SK-N-SH (cell line): Measurements from ENCODE around the gene ZFP57. TPM values are rescaled to one million over a fixed set of nuclear protein-coding genes. Genes with fewer than 3 reads are reported as not detected.

Experiments used
- CTCF ChIA-PET: fragments of 300-600, 350-600 bp; formaldehyde crosslinking; extraction: SDS; loops from one replicate; lab custom pipeline; 2021; lab: Yijun Ruan, JAX
- POLR2A ChIA-PET: fragments of 350-600 bp; sonication (Branson Sonifier 250); formaldehyde crosslinking; extraction: SDS; loops from one replicate; lab custom pipeline; 2020; ENCODE audit warnings: antibody characterized with exemption, inconsistent platforms; lab: Yijun Ruan, JAX
- DNase-seq: peaks from one replicate; pipeline ENCODE4 v3.0.0; 2012
- H2AFZ ChIP-seq: fragments of 200-600 bp; sonication (generic); 2 replicates; pipeline ENCODE4 v1.8.1; 2016; ENCODE audit warnings: antibody characterized with exemption, mild to moderate bottlenecking, low read depth
- H3F3A ChIP-seq: fragments of 200-600 bp; sonication (generic); replicated peaks from 2 replicates; pipeline ENCODE3; 2016; ENCODE audit warnings: antibody characterized with exemption, mild to moderate bottlenecking; ENCODE audit not compliant: insufficient read depth
- H3K27ac ChIP-seq, 2 experiments: fragments of 200-500 bp in 1 of 2; fragments of 200-600 bp in 1 of 2; sonication (Bioruptor generic) in 1 of 2; sonication (generic), shearing (Covaris generic) in 1 of 2; 2 replicates each; pipeline versions ENCODE4 v1.5.1 to v1.6.1; 2014 to 2016; ENCODE audit warnings: low read depth in 2 of 2, inconsistent platforms in 1 of 2, low read length in 1 of 2, mild to moderate bottlenecking in 1 of 2, mixed read lengths in 1 of 2
- H3K27me3 ChIP-seq: fragments of 200-600 bp; sonication (generic), shearing (Covaris generic); 2 replicates; pipeline ENCODE4 v1.6.1; 2016; ENCODE audit warnings: mixed run types; ENCODE audit not compliant: insufficient read depth
- H3K36me3 ChIP-seq, 2 experiments: fragments of 200-500 bp in 1 of 2; fragments of 200-600 bp in 1 of 2; sonication (Bioruptor generic) in 1 of 2; sonication (generic) in 1 of 2; replicated peaks in 1 of 2; 2 replicates each; pipeline versions ENCODE3 to v1.5.1; 2014 to 2016; ENCODE audit warnings: low read length in 1 of 2, mild to moderate bottlenecking in 1 of 2; ENCODE audit not compliant: insufficient read depth in 2 of 2, control insufficient read depth in 1 of 2
- H3K4me1 ChIP-seq, 2 experiments: fragments of 200-500 bp in 1 of 2; fragments of 200-600 bp in 1 of 2; sonication (Bioruptor generic) in 1 of 2; sonication (generic), shearing (Covaris generic) in 1 of 2; 2 replicates each; pipeline versions ENCODE4 v1.5.1 to v1.6.1; 2014 to 2016; ENCODE audit warnings: low read depth in 1 of 2, low read length in 1 of 2, mixed run types in 1 of 2; ENCODE audit not compliant: insufficient read depth in 2 of 2, control insufficient read depth in 1 of 2
- H3K4me2 ChIP-seq: fragments of 200-600 bp; sonication (generic), shearing (Covaris generic); 2 replicates; pipeline ENCODE4 v1.6.1; 2017; ENCODE audit warnings: mixed run types
- H3K4me3 ChIP-seq, 2 experiments: fragments of 200-500 bp in 1 of 2; fragments of 200-600 bp in 1 of 2; sonication (Bioruptor generic) in 1 of 2; sonication (generic), shearing (Covaris generic) in 1 of 2; 2 replicates each; pipeline versions ENCODE4 v1.5.1 to v1.8.1; 2014 to 2016; ENCODE audit warnings: low read depth in 2 of 2, inconsistent platforms in 1 of 2, low read length in 1 of 2, mild to moderate bottlenecking in 1 of 2, mixed read lengths in 1 of 2, moderate library complexity in 1 of 2
- H3K79me2 ChIP-seq: fragments of 200-600 bp; sonication (generic); 2 replicates; pipeline ENCODE4 v1.8.1; 2017; ENCODE audit warnings: mild to moderate bottlenecking; ENCODE audit not compliant: insufficient read depth
- H3K9ac ChIP-seq: fragments of 200-600 bp; sonication (generic); 2 replicates; pipeline ENCODE4 v1.6.1; 2017; ENCODE audit warnings: mixed run types
- H3K9me2 ChIP-seq: fragments of 200-600 bp; sonication (generic); 2 replicates; pipeline ENCODE4 v1.6.1; 2017; ENCODE audit warnings: mixed run types
- H3K9me3 ChIP-seq: fragments of 200-600 bp; sonication (generic); 2 replicates; pipeline ENCODE4 v1.6.1; 2017; ENCODE audit warnings: mixed run types, mild to moderate bottlenecking, moderate library complexity
- H4K20me1 ChIP-seq: fragments of 200-600 bp; sonication (generic); 2 replicates; pipeline ENCODE4 v1.6.1; 2017; ENCODE audit warnings: mild to moderate bottlenecking, mixed run types; ENCODE audit not compliant: insufficient read depth
- CTCF ChIP-seq: fragments of 200-600 bp; sonication (generic); IDR thresholded peaks from 2 replicates; pipeline ENCODE4 v1.6.1; 2017; ENCODE audit warnings: antibody characterized with exemption, mild to moderate bottlenecking, moderate library complexity
- EP300 ChIP-seq, 2 experiments: IDR thresholded peaks; 2 replicates each; pipeline versions ENCODE4 v1.4.0 to v1.6.1; 2012; ENCODE audit warnings: borderline replicate concordance in 1 of 2, low read depth in 1 of 2, low read length in 1 of 2
- FOSL2 ChIP-seq: IDR thresholded peaks from 2 replicates; pipeline ENCODE4 v1.4.0; 2012; ENCODE audit warnings: low read depth, mild to moderate bottlenecking, moderate library complexity, borderline replicate concordance
- FOXJ3 ChIP-seq: sonication (generic); formaldehyde crosslinking; IDR thresholded peaks from 2 replicates; pipeline ENCODE4 v1.5.1; 2020; ENCODE audit warnings: mild to moderate bottlenecking, missing genetic modification reagents
- FOXM1 ChIP-seq: IDR thresholded peaks from 2 replicates; pipeline ENCODE4 v1.4.0; 2012; ENCODE audit warnings: low read depth, mild to moderate bottlenecking
- GATA2 ChIP-seq: sonication (generic); formaldehyde crosslinking; IDR thresholded peaks from 2 replicates; pipeline ENCODE4 v1.5.0; 2020; ENCODE audit warnings: mild to moderate bottlenecking, missing genetic modification reagents
- JUND ChIP-seq: IDR thresholded peaks from 2 replicates; pipeline ENCODE4 v1.4.0; 2012
- PBX3 ChIP-seq: IDR thresholded peaks from 2 replicates; pipeline ENCODE4; 2012
- RCOR1 ChIP-seq: fragments of 150-350 bp; IDR thresholded peaks from 2 replicates; pipeline ENCODE4 v1.6.1; 2017; ENCODE audit warnings: antibody characterized with exemption, low read length
- SMC3 ChIP-seq: IDR thresholded peaks from 2 replicates; pipeline ENCODE4 v1.6.1; 2012; ENCODE audit warnings: low read depth, low read length, improper control_type of control experiment
- TCF12 ChIP-seq: IDR thresholded peaks from 2 replicates; pipeline ENCODE4 v1.4.0; 2012
- USF1 ChIP-seq: IDR thresholded peaks from 2 replicates; pipeline ENCODE4 v1.4.0; 2012; ENCODE audit warnings: low read depth, borderline replicate concordance
- USF2 ChIP-seq: fragments of 150-350 bp; IDR thresholded peaks from 2 replicates; pipeline ENCODE4 v1.6.1; 2017; ENCODE audit warnings: antibody characterized with exemption, low read length, low read depth, borderline replicate concordance
- ZBTB33 ChIP-seq: IDR thresholded peaks from 2 replicates; pipeline ENCODE4 v1.4.0; 2012; ENCODE audit warnings: low read depth, borderline replicate concordance
- WGBS: methylation state at CpG from one replicate; pipeline ENCODE4 v1.1.6; 2017; ENCODE audit warnings: low lambda C conversion rate; 5-methylcytosine and 5-hydroxymethylcytosine counted together
- polyA plus RNA-seq, 3 experiments: library from polyadenylated mRNA; depleted of rRNA; stranded (reverse); fragments of >200 nt; gene quantifications; 2 replicates each; pipeline ENCODE4 v1.2.3, GENCODE V29; 2012

Gene ZFP57
- polyA plus RNA-seq, 1 of the 3 experiments (the other 2 are of a cell fraction), result not detected

GRCh38 chr6:29679962-29680361 is 990 bp downstream of the ZFP57 start:
- H3K27me3 ChIP-seq, result no peaks in the 10 kb centered on the region; the same call in none of the 2 replicates

More at GRCh38 chr6:29679962-29680361, 990 bp downstream of the ZFP57 start:
- ChIA-PET CTCF (interaction anchor here (0.8 kb wide), 1 partner anchor 26 kb away, joined by 3 read pairs; no protein-coding TSS in a partner anchor), POLR2A (no interaction called here)
- no peak overlapping the region for H3K9ac ChIP-seq
- 42% methylated on average over 10 of the region's 13 CpGs for WGBS
- no peaks in the 10 kb centered on the region for H4K20me1 ChIP-seq
- no peak overlapping the region for H2AFZ ChIP-seq
- no peaks in the 10 kb centered on the region for H3K4me1 ChIP-seq
- H3K79me2 ChIP-seq, result no peaks in the 10 kb centered on the region
- no peaks in the 10 kb centered on the region for H3K9me3 ChIP-seq
- no peaks in the 10 kb centered on the region for H3K9me2 ChIP-seq
- DNase-seq, result no peak
- no peak overlapping the region for H3K27ac ChIP-seq
- no peaks in the 10 kb centered on the region for H3F3A ChIP-seq
- no peak for TF ChIP-seq PBX3
- TF ChIP-seq ZBTB33, result no peak
- no peak for TF ChIP-seq JUND
- no peak for TF ChIP-seq FOSL2
- TF ChIP-seq USF1, result no peak
- no peak for TF ChIP-seq GATA2 (CRISPR knock-in tag)
- no peak for TF ChIP-seq TCF12
- no peak for TF ChIP-seq FOXM1
- no peak for TF ChIP-seq RCOR1
- no peak for TF ChIP-seq FOXJ3 (CRISPR knock-in tag)
- TF ChIP-seq SMC3, result no peak
- no peak for TF ChIP-seq EP300 (IDR thresholded peaks at IDR 0.05; ENCODE audit: borderline replicate concordance in 1 of 2, low read depth in 1 of 2, low read length in 1 of 2)
- no peak for TF ChIP-seq CTCF
- TF ChIP-seq USF2, result no peak
- H3K4me3 ChIP-seq, result no peak overlapping the region
- H3K36me3 ChIP-seq, result no peaks in the 10 kb centered on the region
- no peak overlapping the region for H3K4me2 ChIP-seq
